Lung (tissue), 12 donors: Measurements from ENCODE around the gene TBC1D22A. TPM values are rescaled to one million over a fixed set of nuclear protein-coding genes. Genes with fewer than 3 reads are reported as not detected.

ENCODE experiments used
- ATAC-seq: fragments of 200-7000 bp; cut with Tn5 transposase; one replicate; pipeline ENCODE4 v1.9.1; 2020; ENCODE audit warnings: moderate number of reproducible peaks; ENCODE audit not compliant: insufficient read depth, low FRiP score
- DNase-seq, 3 donors: peaks; one replicate each; pipeline ENCODE4 v3.0.0-alpha.2; 2013 to 2017
- H3K27ac ChIP-seq, 2 donors: one replicate each; pipeline ENCODE4 v1.5.1; 2013; ENCODE audit warnings: mild to moderate bottlenecking in 2 of 2, moderate library complexity in 2 of 2, control low read depth in 1 of 2, inconsistent platforms in 1 of 2, low read depth in 1 of 2, low read length in 1 of 2
- H3K27me3 ChIP-seq, 3 donors: one replicate each; pipeline ENCODE4 v1.5.1; 2013; ENCODE audit warnings: low read length in 2 of 3; ENCODE audit not compliant: control insufficient read depth in 3 of 3, insufficient read depth in 3 of 3
- H3K36me3 ChIP-seq, 4 donors: one replicate each; pipeline ENCODE4 v1.5.1; 2013; ENCODE audit warnings: low read length in 4 of 4, mild to moderate bottlenecking in 1 of 4, moderate library complexity in 1 of 4; ENCODE audit not compliant: control insufficient read depth in 4 of 4, insufficient read depth in 4 of 4
- H3K4me1 ChIP-seq, 5 donors: one replicate each; pipeline ENCODE4 v1.5.1; 2013; ENCODE audit warnings: low read length in 5 of 5, mild to moderate bottlenecking in 2 of 5, moderate library complexity in 1 of 5; ENCODE audit not compliant: control insufficient read depth in 5 of 5, insufficient read depth in 5 of 5
- H3K4me3 ChIP-seq: one replicate; pipeline ENCODE4 v1.5.1; 2013; ENCODE audit warnings: mild to moderate bottlenecking, control low read depth, moderate library complexity
- H3K9ac ChIP-seq, 2 donors: one replicate each; pipeline ENCODE4 v1.5.1; 2013; ENCODE audit warnings: low read length in 2 of 2, control low read depth in 1 of 2; ENCODE audit not compliant: insufficient read depth in 1 of 2
- H3K9me3 ChIP-seq, 4 donors: one replicate each; pipeline ENCODE4 v1.5.1; 2013; ENCODE audit warnings: low read length in 3 of 4, mild to moderate bottlenecking in 1 of 4, moderate library complexity in 1 of 4; ENCODE audit not compliant: control insufficient read depth in 4 of 4, insufficient read depth in 3 of 4
- CTCF ChIP-seq: IDR thresholded peaks from 2 replicates; pipeline ENCODE4 v1.5.1; 2012; ENCODE audit warnings: mild to moderate bottlenecking; ENCODE audit errors: control extremely low read depth, extremely low read depth
- WGBS, 2 donors: extraction: QIAGEN DNeasy Blood & Tissue Kit; methylation state at CpG; one replicate each; pipeline ENCODE4 v1.1.7; 2013; 5-methylcytosine and 5-hydroxymethylcytosine counted together
- polyA plus RNA-seq, 2 donors: library from polyadenylated mRNA; stranded (reverse); fragments of 200-250 nt; gene quantifications; one replicate each; pipeline ENCODE4 v1.2.1, GENCODE V29; 2013
- total RNA-seq, 2 donors: library from RNA; depleted of rRNA in 1 of 2; stranded (reverse); fragments of >200 nt in 1 of 2; gene quantifications; one replicate each; pipeline ENCODE4 v1.2.1, GENCODE V29; 2014 to 2021
- donor health status: control.
- donor health status: control.
- donor health status: Bipolar disorder and iron deficiency.
- donor health status: healthy.
- donor health status: DM: yes; HTN: yes; CAD: no.

Gene TBC1D22A
- total and polyA plus RNA-seq, 4 donors: 20.2 to 38.4 (median 21.0) TPM

DNA sequence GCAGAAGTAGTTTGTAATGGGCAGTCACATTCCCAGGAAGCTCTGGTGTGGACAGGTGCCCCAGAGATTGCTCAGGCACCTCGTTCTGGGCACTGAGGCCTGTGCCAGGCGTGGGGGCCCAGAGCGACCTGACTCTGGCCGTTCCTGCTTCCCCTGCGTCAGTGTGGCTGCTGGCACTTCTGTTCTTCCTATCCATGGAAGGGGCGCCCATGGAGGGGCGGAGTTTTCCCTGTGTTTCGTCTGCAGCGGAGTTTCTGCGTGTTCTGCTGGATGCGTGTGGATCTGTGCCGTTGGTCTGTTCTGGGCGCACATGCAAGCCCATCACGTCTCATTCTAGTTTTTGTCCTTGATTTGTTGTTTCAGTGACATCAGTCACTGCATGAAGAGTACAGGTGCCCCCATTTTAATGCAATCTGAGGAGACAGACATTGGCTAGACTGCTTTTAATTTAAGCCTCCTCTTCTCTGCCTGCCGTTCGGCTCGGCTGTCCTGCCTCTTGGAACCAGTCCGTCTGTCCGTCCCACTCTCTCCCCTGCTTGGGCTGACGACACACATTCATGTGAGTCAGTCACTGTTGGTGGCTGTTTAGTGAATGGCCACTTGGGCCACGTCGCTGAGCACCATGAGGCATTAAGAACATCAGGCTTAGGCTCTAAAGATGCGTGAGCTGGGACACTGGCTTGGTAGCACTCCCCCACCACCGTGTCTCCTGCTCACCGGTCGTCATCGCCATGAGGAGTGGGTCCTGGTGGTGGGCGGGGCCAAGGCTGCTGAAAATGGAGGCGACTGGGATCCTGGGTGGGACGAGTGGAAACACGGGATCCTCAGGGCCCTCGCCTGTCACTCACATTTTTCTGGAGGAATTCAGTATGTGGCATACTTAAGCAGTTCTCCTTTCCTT is 255.8 kb downstream of the TBC1D22A start:
- peaks cover 0 to 5% (median 0%) of the 10 kb centered on the region in 4 donors for H3K36me3 ChIP-seq
- no peak overlapping the region for H3K4me3 ChIP-seq
- WGBS, 2 donors: 94 to 96% methylated on average over 32 of the region's 32 CpGs
- no peaks in the 10 kb centered on the region for H3K27me3 ChIP-seq
- TF ChIP-seq CTCF: no peak
- H3K9ac ChIP-seq: no peak overlapping the region
- no peak for ATAC-seq
- H3K27ac ChIP-seq: no peak overlapping the region
- peaks cover 0 to 13% (median 7%) of the 10 kb centered on the region in 5 donors for H3K4me1 ChIP-seq
- no peaks in the 10 kb centered on the region for H3K9me3 ChIP-seq
- DNase-seq: no peak

- ATAC-seq (no peak), DNase-seq (peak; percentile 64 to 83 (median 70))
- Histone ChIP-seq H3K36me3 (peaks cover 0 to 6% (median 0%) of the 10 kb centered on the region in 4 donors), H3K27ac (no peak overlapping the region), H3K9ac (no peak overlapping the region), H3K4me3 (no peak overlapping the region), H3K9me3 (no peaks in the 10 kb centered on the region), H3K4me1 (peaks cover 0 to 13% (median 6%) of the 10 kb centered on the region in 5 donors), H3K27me3 (no peaks in the 10 kb centered on the region)
- TF ChIP-seq CTCF: no peak
- WGBS, 2 donors: 90 to 93% methylated on average over 21 to 22 of the region's 22 CpGs
Measured at GRCh38 chr22:47019012-47019790, 256.8 kb downstream of the TBC1D22A start.

DNA sequence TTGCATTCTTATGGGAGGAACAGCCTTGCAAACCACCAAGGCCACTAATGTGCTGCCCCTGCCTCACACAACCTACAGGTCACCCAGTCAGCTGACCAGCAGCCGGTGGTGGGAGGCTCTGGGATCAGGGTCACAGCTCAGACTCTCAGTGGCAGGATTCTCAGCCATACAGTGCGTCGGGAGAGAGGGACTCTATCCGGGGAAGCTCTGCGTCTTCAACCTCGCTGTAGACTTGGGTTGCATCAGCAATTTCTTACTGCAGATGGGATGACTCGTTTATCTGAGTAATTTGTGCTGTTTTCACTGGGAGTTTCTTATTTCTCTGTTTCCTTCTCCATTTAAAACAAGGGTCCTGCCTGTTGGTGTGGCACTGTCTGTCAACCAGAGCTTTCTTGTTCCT is 257.7 kb downstream of the TBC1D22A start:
- no peak overlapping the region for H3K27ac ChIP-seq
- ATAC-seq (no peak), DNase-seq (no peak)
- H3K4me1 ChIP-seq: peaks cover 0 to 13% (median 6%) of the 10 kb centered on the region in 5 donors
- 95 to 97% methylated on average over 7 of the region's 7 CpGs for WGBS, 2 donors
- no peak overlapping the region for H3K4me3 ChIP-seq
- no peaks in the 10 kb centered on the region for H3K27me3 ChIP-seq
- no peak for TF ChIP-seq CTCF
- H3K36me3 ChIP-seq: peaks cover 0 to 6% (median 0%) of the 10 kb centered on the region in 4 donors
- no peak overlapping the region for H3K9ac ChIP-seq
- H3K9me3 ChIP-seq: no peaks in the 10 kb centered on the region
